ENCODE results near the gene CIZ1. TPM values are rescaled to one million over a fixed set of nuclear protein-coding genes. Genes with fewer than 3 reads are reported as not detected.

CIZ1 gene
- total RNA-seq, 1 experiment from 2014 or later = 133 TPM

DNA sequence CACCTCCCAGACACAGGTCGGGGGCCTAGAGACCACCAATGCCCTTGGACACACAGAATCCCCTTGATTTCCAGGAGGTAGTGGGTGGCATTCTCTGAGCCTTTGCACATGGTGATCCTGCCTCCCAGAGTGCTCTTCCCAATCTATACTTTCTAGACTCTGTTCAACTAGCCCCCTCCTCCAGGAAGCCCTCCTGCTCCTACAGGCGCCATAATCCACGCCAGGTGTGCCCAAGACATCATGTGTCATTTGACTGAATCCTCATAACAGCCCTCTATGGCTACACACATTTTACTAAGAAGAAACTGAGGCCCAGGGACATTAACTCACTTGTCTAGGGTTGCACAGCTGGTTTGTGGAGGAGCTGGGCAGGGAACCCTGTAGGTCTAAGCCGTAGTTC lies 24.2 kb downstream of the CIZ1 start:
- Mint-ChIP-seq H3K36me3 (ENCODE audit: insufficient read depth, unreplicated experiment) (peaks cover 67% of the 10 kb centered on the region), H3K4me1 (ENCODE audit: insufficient read depth, unreplicated experiment) (peaks cover 2% of the 10 kb centered on the region), H3K27ac (ENCODE audit: low read depth, unreplicated experiment) (no peak overlapping the region), H3K27me3 (ENCODE audit: insufficient read depth, unreplicated experiment) (no peaks in the 10 kb centered on the region), H3K4me3 (ENCODE audit: unreplicated experiment) (no peak overlapping the region), H3K9me3 (ENCODE audit: unreplicated experiment) (no peaks in the 10 kb centered on the region)
- ChIA-PET POLR2A (interaction anchor here (0.6 to 0.7 kb wide), 2 partner anchors 41 to 155 kb away, joined by 3 to 5 read pairs; partner anchors contain the start of gene TRUB2), CTCF (no interaction called here)
- TF ChIP-seq, protein P1, sequence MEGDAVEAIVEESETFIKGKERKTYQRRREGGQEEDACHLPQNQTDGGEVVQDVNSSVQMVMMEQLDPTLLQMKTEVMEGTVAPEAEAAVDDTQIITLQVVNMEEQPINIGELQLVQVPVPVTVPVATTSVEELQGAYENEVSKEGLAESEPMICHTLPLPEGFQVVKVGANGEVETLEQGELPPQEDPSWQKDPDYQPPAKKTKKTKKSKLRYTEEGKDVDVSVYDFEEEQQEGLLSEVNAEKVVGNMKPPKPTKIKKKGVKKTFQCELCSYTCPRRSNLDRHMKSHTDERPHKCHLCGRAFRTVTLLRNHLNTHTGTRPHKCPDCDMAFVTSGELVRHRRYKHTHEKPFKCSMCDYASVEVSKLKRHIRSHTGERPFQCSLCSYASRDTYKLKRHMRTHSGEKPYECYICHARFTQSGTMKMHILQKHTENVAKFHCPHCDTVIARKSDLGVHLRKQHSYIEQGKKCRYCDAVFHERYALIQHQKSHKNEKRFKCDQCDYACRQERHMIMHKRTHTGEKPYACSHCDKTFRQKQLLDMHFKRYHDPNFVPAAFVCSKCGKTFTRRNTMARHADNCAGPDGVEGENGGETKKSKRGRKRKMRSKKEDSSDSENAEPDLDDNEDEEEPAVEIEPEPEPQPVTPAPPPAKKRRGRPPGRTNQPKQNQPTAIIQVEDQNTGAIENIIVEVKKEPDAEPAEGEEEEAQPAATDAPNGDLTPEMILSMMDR (IDR thresholded peaks at IDR 0.05; ENCODE audit: unreplicated experiment) = no peak
- DNase-seq (ENCODE audit: unreplicated experiment) = no peak
- no TSS peak for BruUV-seq (replicated peaks)
- intact Hi-C loops (cut with micrococcal nuclease) = no loop called here

DNA sequence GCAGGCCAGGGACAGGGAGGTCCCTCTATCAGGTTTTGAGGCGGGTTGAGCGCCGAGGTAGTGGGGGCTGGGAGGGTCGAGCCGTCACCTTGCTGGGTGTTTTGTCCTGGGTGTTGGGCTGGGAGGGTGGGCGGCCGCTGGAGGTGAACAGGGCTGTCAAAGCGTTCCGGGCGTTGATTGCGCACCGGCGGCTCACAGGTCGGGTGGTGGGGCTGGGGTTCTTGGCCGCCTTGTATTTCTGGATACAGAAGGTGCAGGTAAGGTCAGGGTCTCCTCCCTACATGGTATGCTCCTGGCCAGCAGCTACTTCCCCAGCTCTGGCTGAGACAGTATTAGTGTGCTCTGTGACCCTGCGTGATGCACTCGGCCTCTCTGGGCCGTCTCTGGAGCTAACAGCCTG lies 25.2 kb downstream of the CIZ1 start:
- TF ChIP-seq, protein P1 (IDR thresholded peaks at IDR 0.05; ENCODE audit: unreplicated experiment) = no peak
- no peak overlapping the region for H3K27ac Mint-ChIP-seq (ENCODE audit: low read depth, unreplicated experiment)
- no peak for DNase-seq (ENCODE audit: unreplicated experiment)
- peaks cover 9% of the 10 kb centered on the region for H3K4me1 Mint-ChIP-seq (ENCODE audit: insufficient read depth, unreplicated experiment)
- CTCF ChIA-PET = no interaction called here
- TSS peak; percentile 57 for BruUV-seq (replicated peaks)
- peaks cover 67% of the 10 kb centered on the region for H3K36me3 Mint-ChIP-seq (ENCODE audit: insufficient read depth, unreplicated experiment)
- no peaks in the 10 kb centered on the region for H3K27me3 Mint-ChIP-seq (ENCODE audit: insufficient read depth, unreplicated experiment)
- intact Hi-C loops (cut with micrococcal nuclease) = no loop called here
- H3K4me3 Mint-ChIP-seq (ENCODE audit: unreplicated experiment) = no peak overlapping the region
- POLR2A ChIA-PET = interaction anchor here (0.6 kb wide), 1 partner anchor 17 kb away, joined by 3 read pairs; no protein-coding TSS in a partner anchor
- H3K9me3 Mint-ChIP-seq (ENCODE audit: unreplicated experiment) = no peaks in the 10 kb centered on the region

- POLR2A ChIA-PET = interaction anchor here (0.9 kb wide), 1 partner anchor 27 kb away, joined by 3 read pairs; the partner anchor contains the start of gene CIZ1
- H3K27ac Mint-ChIP-seq (ENCODE audit: low read depth, unreplicated experiment) = no peak overlapping the region
- peak; percentile 14 for DNase-seq (ENCODE audit: unreplicated experiment)
- no peaks in the 10 kb centered on the region for H3K27me3 Mint-ChIP-seq (ENCODE audit: insufficient read depth, unreplicated experiment)
- intact Hi-C loops (cut with micrococcal nuclease) = no loop called here
- no peaks in the 10 kb centered on the region for H3K9me3 Mint-ChIP-seq (ENCODE audit: unreplicated experiment)
- H3K4me3 Mint-ChIP-seq (ENCODE audit: unreplicated experiment) = no peak overlapping the region
- H3K36me3 Mint-ChIP-seq (ENCODE audit: insufficient read depth, unreplicated experiment) = peaks cover 60% of the 10 kb centered on the region
- BruUV-seq (replicated peaks) = no TSS peak
- CTCF ChIA-PET = no interaction called here
- peaks cover 14% of the 10 kb centered on the region for H3K4me1 Mint-ChIP-seq (ENCODE audit: insufficient read depth, unreplicated experiment)
- TF ChIP-seq, protein P1 (IDR thresholded peaks at IDR 0.05; ENCODE audit: unreplicated experiment) = no peak
Observed at GRCh38 chr9:128164307-128164885, 27.0 kb downstream of the CIZ1 start.

- no peaks in the 10 kb centered on the region for H3K9me3 Mint-ChIP-seq (ENCODE audit: unreplicated experiment)
- TSS peak; percentile 32 for BruUV-seq (replicated peaks)
- ChIA-PET POLR2A (interaction anchor here (0.9 kb wide), 1 partner anchor 27 kb away, joined by 3 read pairs; the partner anchor contains the start of gene CIZ1), CTCF (no interaction called here)
- no peak for DNase-seq (ENCODE audit: unreplicated experiment)
- H3K4me1 Mint-ChIP-seq (ENCODE audit: insufficient read depth, unreplicated experiment) = peaks cover 18% of the 10 kb centered on the region
- H3K36me3 Mint-ChIP-seq (ENCODE audit: insufficient read depth, unreplicated experiment) = peaks cover 54% of the 10 kb centered on the region
- TF ChIP-seq, protein P1 (IDR thresholded peaks at IDR 0.05; ENCODE audit: unreplicated experiment) = no peak
- H3K4me3 Mint-ChIP-seq (ENCODE audit: unreplicated experiment) = no peak overlapping the region
- no peak overlapping the region for H3K27ac Mint-ChIP-seq (ENCODE audit: low read depth, unreplicated experiment)
- H3K27me3 Mint-ChIP-seq (ENCODE audit: insufficient read depth, unreplicated experiment) = no peaks in the 10 kb centered on the region
- intact Hi-C loops (cut with micrococcal nuclease) = no loop called here
Observed at GRCh38 chr9:128163523-128164306, 27.7 kb downstream of the CIZ1 start.
